HCT116 (cell line): ENCODE measurements around the gene ALK.

Experiments used
- CEBPB ChIP-seq: IDR thresholded peaks from 2 replicates; pipeline ENCODE4 v1.6.1; 2012; ENCODE audit warnings: low read depth
- EZH2 ChIP-seq: fragments of 200-600 bp; sonication (generic); IDR thresholded peaks from 2 replicates; pipeline ENCODE4 v1.6.1; 2017; ENCODE audit warnings: antibody characterized with exemption, mixed run types
- EZH2phosphoT487 ChIP-seq: fragments of 200-600 bp; IDR thresholded peaks from 2 replicates; pipeline ENCODE4 v1.6.1; 2018; ENCODE audit warnings: antibody characterized with exemption, borderline replicate concordance
- JUND ChIP-seq: IDR thresholded peaks from 2 replicates; pipeline ENCODE4 v1.6.1; 2012
- POLR2A ChIP-seq: IDR thresholded peaks from 2 replicates; pipeline ENCODE4 v1.7.0; 2011; ENCODE audit warnings: borderline replicate concordance; ENCODE audit not compliant: insufficient read depth, insufficient read length; ENCODE audit errors: extremely low read depth
- POLR2AphosphoS5 ChIP-seq: IDR thresholded peaks from 2 replicates; pipeline ENCODE4 v1.6.1; 2011; ENCODE audit warnings: mild to moderate bottlenecking, low read depth, low read length, moderate library complexity
- REST ChIP-seq: IDR thresholded peaks from 2 replicates; pipeline ENCODE4 v1.6.1; 2012; ENCODE audit warnings: low read depth
- SP1 ChIP-seq: IDR thresholded peaks from 2 replicates; pipeline ENCODE4 v1.6.1; 2012; ENCODE audit warnings: low read depth
- TF ChIP-seq, protein P1 (sequence below), 3 experiments: fragments of 200-600 bp in 1 of 3; sonication (generic) in 1 of 3; IDR thresholded peaks in 2 of 3; conservative IDR thresholded peaks in 1 of 3; 2 replicates each; pipeline ENCODE4 v1.5.1; 2012 to 2017; ENCODE audit warnings: low read depth in 2 of 3, low read length in 2 of 3, antibody characterized with exemption in 1 of 3, borderline replicate concordance in 1 of 3, control low read depth in 1 of 3, mild to moderate bottlenecking in 1 of 3, mixed read lengths in 1 of 3, mixed run types in 1 of 3, moderate library complexity in 1 of 3; ENCODE audit not compliant: insufficient read depth in 1 of 3
- TF ChIP-seq, protein P2 (sequence below): IDR thresholded peaks from 2 replicates; pipeline ENCODE4 v1.6.1; 2012
- TF ChIP-seq, protein P3 (sequence below): IDR thresholded peaks from 2 replicates; pipeline ENCODE4 v1.6.1; 2012

DNA sequence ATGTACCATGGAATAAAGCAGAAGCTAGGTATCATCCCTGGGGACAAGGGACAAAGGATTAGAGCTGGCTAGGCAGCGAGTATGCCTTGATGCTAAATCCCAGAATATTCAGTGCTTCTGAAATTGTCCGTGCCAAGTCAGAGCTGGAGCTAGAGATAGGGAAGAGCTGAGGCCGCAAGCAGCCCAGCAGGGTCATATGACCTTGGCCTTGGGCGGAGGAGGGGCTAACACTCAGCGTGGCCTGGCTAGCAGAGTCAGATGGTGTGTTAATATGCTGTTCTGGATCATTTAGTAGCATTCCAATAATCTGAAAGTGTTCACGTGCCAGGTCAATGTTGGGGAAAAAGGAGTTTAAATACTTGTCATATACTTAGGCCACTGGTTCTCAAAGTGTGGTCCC is 431.3 kb downstream of the ALK start:
- TF ChIP-seq SP1 (no peak), POLR2AphosphoS5 (no peak), EZH2phosphoT487 (no peak), POLR2A (no peak), EZH2 (no peak), REST (no peak), CEBPB (no peak), JUND (no peak)
- TF ChIP-seq, protein P1, sequence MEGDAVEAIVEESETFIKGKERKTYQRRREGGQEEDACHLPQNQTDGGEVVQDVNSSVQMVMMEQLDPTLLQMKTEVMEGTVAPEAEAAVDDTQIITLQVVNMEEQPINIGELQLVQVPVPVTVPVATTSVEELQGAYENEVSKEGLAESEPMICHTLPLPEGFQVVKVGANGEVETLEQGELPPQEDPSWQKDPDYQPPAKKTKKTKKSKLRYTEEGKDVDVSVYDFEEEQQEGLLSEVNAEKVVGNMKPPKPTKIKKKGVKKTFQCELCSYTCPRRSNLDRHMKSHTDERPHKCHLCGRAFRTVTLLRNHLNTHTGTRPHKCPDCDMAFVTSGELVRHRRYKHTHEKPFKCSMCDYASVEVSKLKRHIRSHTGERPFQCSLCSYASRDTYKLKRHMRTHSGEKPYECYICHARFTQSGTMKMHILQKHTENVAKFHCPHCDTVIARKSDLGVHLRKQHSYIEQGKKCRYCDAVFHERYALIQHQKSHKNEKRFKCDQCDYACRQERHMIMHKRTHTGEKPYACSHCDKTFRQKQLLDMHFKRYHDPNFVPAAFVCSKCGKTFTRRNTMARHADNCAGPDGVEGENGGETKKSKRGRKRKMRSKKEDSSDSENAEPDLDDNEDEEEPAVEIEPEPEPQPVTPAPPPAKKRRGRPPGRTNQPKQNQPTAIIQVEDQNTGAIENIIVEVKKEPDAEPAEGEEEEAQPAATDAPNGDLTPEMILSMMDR (IDR thresholded peaks at IDR 0.05 in 2 of 3, conservative IDR thresholded peaks at IDR 0.05 in 1 of 3; ENCODE audit: borderline replicate concordance in 1 of 3, insufficient read depth in 1 of 3, low read depth in 2 of 3, low read length in 2 of 3): no peak
- TF ChIP-seq, protein P2, sequence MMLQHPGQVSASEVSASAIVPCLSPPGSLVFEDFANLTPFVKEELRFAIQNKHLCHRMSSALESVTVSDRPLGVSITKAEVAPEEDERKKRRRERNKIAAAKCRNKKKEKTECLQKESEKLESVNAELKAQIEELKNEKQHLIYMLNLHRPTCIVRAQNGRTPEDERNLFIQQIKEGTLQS: no peak
- TF ChIP-seq, protein P3, sequence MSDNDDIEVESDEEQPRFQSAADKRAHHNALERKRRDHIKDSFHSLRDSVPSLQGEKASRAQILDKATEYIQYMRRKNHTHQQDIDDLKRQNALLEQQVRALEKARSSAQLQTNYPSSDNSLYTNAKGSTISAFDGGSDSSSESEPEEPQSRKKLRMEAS: no peak
